ENCODE data around the gene CACNA1E.

CACNA1E gene

DNA sequence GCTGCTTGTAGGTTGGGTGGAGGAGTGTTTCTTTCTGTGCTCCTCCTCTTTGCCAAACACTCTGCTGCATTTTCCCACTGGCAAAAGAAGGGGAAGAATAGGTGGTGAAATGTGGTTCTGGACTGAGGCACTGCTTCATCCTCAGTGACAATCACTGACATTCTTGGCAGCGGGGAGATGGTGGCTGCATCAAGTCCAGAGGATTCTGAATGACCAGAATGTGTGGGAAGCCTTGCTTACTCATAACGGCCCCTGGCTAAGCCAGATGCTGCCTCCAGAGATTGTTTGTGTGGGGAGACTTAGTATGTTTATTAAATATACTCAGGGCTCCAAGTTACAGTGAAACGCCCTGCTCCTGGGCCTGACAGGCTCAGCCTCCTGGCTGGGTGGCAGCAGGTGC lies 160.3 kb downstream of the CACNA1E start:
- H3K27ac Mint-ChIP-seq (ENCODE audit: low read depth): no peak overlapping the region
- H3K36me3 Mint-ChIP-seq (ENCODE audit: insufficient read depth): no peaks in the 10 kb centered on the region

DNA sequence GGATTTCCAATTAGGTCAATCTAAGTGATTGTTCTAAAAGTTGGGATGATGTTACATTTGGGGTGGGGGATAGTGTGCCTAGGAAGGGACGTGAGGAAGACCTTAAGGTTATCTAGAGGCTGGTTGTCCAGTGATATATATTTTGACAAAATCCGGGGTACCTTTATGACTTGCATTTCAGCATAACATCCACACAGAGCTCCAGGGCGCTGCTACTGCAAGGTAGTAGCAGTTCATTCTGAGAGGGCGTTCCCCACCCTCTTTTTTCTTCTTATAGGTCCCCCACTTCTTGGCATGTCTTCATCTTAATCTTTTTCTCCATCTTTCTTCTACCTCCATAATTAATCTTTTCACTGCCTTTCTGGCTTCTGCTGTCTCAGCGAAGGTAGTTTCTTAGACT lies 161.9 kb downstream of the CACNA1E start:
- H3K4me1 Mint-ChIP-seq: no peaks in the 10 kb centered on the region
- no peak overlapping the region for H3K4me3 Mint-ChIP-seq
- H3K27me3 Mint-ChIP-seq: peaks cover 70% of the 10 kb centered on the region
- H3K36me3 Mint-ChIP-seq (ENCODE audit: insufficient read depth): no peaks in the 10 kb centered on the region
- no peak overlapping the region for H3K27ac Mint-ChIP-seq (ENCODE audit: low read depth)
- ATAC-seq (replicated peaks; ENCODE audit: extremely low read depth, poor library complexity, severe bottlenecking) (no peak), DNase-seq (ENCODE audit: low spot score in 2 of 2) (no peak)
- H3K9me3 Mint-ChIP-seq: no peaks in the 10 kb centered on the region

More for the DNA sequence above, 160.3 kb downstream of the CACNA1E start:
- Mint-ChIP-seq H3K27me3 (peaks cover 67% of the 10 kb centered on the region), H3K9me3 (no peaks in the 10 kb centered on the region), H3K4me1 (no peaks in the 10 kb centered on the region), H3K4me3 (no peak overlapping the region)
- DNase-seq (ENCODE audit: low spot score in 2 of 2) (no peak), ATAC-seq (replicated peaks; ENCODE audit: extremely low read depth, poor library complexity, severe bottlenecking) (no peak)

DNA sequence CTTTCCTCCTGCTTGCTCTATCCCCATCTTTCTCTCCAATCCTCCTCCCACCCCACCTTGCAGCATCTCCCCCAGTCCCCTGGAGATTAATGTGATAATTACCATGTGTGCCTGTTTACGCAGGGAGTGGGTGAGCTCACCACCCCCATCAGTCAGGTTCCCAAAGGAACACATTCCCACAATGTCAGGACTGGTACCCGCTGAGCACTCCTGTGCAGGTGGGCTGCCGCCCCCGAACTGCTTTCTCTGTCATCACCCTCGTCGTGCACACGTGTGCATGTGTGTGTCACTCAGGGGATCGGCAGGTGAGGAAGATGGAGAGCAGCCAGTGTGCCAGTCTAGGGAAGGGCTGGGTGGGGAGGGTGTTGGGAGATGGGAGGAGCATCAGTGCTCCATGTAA lies 163.4 kb downstream of the CACNA1E start:
- H3K36me3 Mint-ChIP-seq (ENCODE audit: insufficient read depth): no peaks in the 10 kb centered on the region
- no peaks in the 10 kb centered on the region for H3K4me1 Mint-ChIP-seq
- DNase-seq (ENCODE audit: low spot score in 2 of 2) (no peak), ATAC-seq (replicated peaks; ENCODE audit: extremely low read depth, poor library complexity, severe bottlenecking) (no peak)
- no peak overlapping the region for H3K4me3 Mint-ChIP-seq
- no peak overlapping the region for H3K27ac Mint-ChIP-seq (ENCODE audit: low read depth)
- no peaks in the 10 kb centered on the region for H3K9me3 Mint-ChIP-seq
- peaks cover 76% of the 10 kb centered on the region for H3K27me3 Mint-ChIP-seq

DNA sequence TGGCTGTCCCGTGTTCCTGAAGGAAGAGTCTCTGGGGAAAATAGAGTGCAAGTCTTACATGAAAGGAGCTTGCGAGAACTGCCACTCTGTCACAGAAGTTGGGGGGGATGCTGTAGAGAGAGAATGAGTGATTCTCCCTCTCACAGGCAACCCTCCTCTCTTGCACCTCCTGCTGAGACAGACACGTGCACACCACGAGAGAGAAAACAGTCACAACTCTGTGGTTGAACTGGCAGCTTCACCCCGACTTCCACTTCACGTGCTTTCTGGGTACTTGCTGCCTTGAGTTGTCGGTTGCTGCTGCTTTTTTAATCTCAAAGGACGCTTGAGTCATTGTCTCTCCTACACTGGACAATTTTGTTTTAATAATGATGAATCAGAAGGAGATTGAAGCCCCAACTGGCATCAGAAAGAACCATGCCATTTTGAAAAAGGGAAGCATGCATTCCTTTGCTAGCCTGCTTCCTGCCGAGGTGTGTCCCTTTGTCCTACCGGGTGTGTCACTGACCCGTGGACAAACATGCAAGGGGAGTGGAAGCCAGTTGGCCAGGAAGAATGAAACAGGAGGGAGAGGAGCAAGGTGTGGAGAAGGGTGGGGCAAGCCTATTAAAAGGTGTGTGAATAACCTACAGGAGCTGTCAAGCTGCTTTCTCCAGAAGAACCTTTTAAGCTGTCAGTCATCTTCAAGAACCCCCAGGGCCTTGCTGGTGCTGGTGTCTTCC lies 164.2 kb downstream of the CACNA1E start:
- no peak overlapping the region for H3K27ac Mint-ChIP-seq (ENCODE audit: low read depth)
- H3K27me3 Mint-ChIP-seq: peaks cover 76% of the 10 kb centered on the region
- H3K4me1 Mint-ChIP-seq: no peaks in the 10 kb centered on the region

DNA sequence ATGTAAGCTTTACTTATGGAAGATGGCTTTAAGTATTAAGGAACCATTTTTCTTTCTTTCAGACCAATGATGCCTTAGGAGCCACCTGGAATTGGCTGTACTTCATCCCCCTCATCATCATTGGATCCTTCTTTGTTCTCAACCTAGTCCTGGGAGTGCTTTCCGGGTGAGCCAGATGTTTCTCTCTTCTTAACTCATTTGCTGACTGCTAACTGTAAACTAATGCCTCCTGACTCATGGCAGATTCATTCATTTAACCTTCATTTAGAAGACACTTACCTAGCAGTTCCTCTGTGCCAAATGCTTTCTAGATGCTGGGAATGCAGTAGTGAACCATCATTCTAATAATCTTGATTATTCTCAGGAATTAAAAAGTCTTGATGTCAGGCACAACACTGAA lies 168.0 kb downstream of the CACNA1E start:
- Mint-ChIP-seq H3K36me3 (ENCODE audit: insufficient read depth) (no peaks in the 10 kb centered on the region), H3K27ac (ENCODE audit: low read depth) (no peak overlapping the region), H3K9me3 (no peaks in the 10 kb centered on the region), H3K27me3 (peaks cover 51% of the 10 kb centered on the region), H3K4me3 (no peak overlapping the region), H3K4me1 (no peaks in the 10 kb centered on the region)
- ATAC-seq (replicated peaks; ENCODE audit: extremely low read depth, poor library complexity, severe bottlenecking) (no peak), DNase-seq (ENCODE audit: low spot score in 2 of 2) (no peak)

More for the DNA sequence above, 164.2 kb downstream of the CACNA1E start:
- no peaks in the 10 kb centered on the region for H3K36me3 Mint-ChIP-seq (ENCODE audit: insufficient read depth)
- DNase-seq (ENCODE audit: low spot score in 2 of 2): no peak
- H3K4me3 Mint-ChIP-seq: no peak overlapping the region
- H3K9me3 Mint-ChIP-seq: no peaks in the 10 kb centered on the region
- ATAC-seq (replicated peaks; ENCODE audit: extremely low read depth, poor library complexity, severe bottlenecking): no peak

DNA sequence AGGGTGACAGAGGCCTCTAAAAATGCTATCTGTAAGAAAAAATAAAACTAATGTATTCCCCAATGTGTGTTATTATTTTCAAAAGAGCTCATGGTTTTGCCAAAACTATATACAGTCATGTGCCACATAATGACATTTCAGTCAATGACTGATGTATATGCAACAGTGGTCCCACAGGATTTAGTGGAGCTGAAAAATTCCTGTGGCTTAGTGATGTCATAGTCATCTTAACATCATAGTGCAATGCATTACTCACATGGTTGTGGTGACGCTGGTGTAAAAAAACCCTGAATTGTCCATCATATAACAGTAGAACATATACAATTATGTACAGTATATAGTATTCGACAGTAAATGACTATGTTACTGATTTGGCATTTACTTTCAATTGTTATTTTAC lies 172.4 kb downstream of the CACNA1E start:
- no peak overlapping the region for H3K27ac Mint-ChIP-seq (ENCODE audit: low read depth)
- no peaks in the 10 kb centered on the region for H3K9me3 Mint-ChIP-seq
- H3K4me1 Mint-ChIP-seq: no peaks in the 10 kb centered on the region
- peaks cover 29% of the 10 kb centered on the region for H3K27me3 Mint-ChIP-seq
- H3K4me3 Mint-ChIP-seq: no peak overlapping the region
- no peaks in the 10 kb centered on the region for H3K36me3 Mint-ChIP-seq (ENCODE audit: insufficient read depth)
- ATAC-seq (replicated peaks; ENCODE audit: extremely low read depth, poor library complexity, severe bottlenecking) (no peak), DNase-seq (ENCODE audit: low spot score in 2 of 2) (no peak)

DNA sequence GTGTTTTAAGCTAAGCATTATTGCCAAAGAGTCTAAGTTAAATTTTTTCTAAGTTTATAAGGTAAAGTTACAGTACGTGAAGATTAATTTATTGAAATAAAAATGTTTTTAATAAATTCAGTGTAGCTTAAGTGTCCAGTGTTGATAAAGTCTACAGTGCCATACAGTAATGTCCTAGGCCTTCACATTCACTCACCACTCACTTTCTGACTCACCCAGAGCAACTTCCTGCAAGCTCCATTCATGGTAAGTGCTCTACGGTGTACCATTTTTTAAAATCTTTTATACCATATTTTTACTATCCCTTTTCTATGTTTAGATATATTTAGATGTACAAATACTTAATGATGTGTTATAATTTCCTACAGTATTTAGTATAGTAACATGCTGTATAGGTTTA lies 173.2 kb downstream of the CACNA1E start:
- no peak overlapping the region for H3K27ac Mint-ChIP-seq (ENCODE audit: low read depth)
- no peak for DNase-seq (ENCODE audit: low spot score in 2 of 2)
- H3K27me3 Mint-ChIP-seq: peaks cover 22% of the 10 kb centered on the region
- no peaks in the 10 kb centered on the region for H3K36me3 Mint-ChIP-seq (ENCODE audit: insufficient read depth)
- ATAC-seq (replicated peaks; ENCODE audit: extremely low read depth, poor library complexity, severe bottlenecking): no peak
- no peak overlapping the region for H3K4me3 Mint-ChIP-seq
- H3K4me1 Mint-ChIP-seq: no peaks in the 10 kb centered on the region
- no peaks in the 10 kb centered on the region for H3K9me3 Mint-ChIP-seq

DNA sequence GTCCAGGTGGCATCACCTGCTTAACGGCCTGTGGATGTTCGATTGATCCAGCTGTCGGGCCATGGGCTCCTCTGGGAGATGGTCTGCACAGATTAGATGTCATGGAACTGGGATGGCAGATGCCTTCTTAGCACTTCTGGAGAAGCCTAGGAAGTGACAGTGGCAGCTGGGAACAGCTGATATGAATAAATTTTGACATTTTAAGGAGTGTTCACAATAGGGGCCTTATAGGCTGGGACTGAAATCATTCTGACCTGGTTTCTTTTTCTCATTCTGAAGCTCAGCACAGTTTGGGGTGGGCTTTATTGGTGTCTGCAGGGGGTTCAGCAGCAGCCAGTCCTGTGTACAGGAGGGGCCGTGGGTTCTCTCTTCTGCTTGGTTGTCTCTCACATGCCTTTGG lies 175.3 kb downstream of the CACNA1E start:
- ATAC-seq (replicated peaks; ENCODE audit: extremely low read depth, poor library complexity, severe bottlenecking): no peak
- Mint-ChIP-seq H3K36me3 (ENCODE audit: insufficient read depth) (no peaks in the 10 kb centered on the region), H3K27ac (ENCODE audit: low read depth) (no peak overlapping the region), H3K4me3 (no peak overlapping the region), H3K9me3 (no peaks in the 10 kb centered on the region), H3K4me1 (no peaks in the 10 kb centered on the region), H3K27me3 (peaks cover 11% of the 10 kb centered on the region)
- DNase-seq (ENCODE audit: low spot score in 2 of 2): no peak

DNA sequence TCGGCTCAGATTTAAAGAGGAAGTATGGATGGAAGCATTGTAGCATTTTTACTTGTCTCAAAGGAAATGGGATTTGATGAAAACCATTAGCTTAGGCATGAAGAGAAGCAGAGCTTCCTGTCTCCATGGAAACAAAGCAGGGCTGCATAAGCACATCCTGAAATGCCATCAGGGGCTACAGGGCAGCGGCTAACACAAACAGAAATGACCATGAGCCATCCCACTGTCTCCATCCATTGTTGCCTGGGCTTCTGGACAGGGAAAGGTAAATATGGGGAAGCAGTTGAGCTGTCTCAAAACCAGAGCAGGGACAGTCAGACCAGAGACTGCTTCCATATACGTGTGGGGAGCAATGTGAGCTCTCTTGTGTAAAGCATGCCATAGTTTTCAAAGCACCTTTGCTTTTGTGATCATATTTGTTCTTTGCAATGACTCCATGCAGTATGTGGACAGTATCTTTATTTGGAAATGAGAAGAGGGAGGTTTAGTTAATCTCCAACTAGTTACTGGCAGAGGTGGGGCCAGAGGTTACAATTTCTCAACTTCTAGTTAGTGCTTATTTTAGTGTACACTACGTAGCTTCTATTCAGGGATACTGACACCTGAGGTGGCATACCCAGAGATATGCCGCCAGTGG lies 176.1 kb downstream of the CACNA1E start:
- Mint-ChIP-seq H3K36me3 (ENCODE audit: insufficient read depth) (no peaks in the 10 kb centered on the region), H3K4me3 (no peak overlapping the region), H3K27me3 (peaks cover 15% of the 10 kb centered on the region), H3K9me3 (no peaks in the 10 kb centered on the region), H3K4me1 (no peaks in the 10 kb centered on the region), H3K27ac (ENCODE audit: low read depth) (no peak overlapping the region)
- no peak for ATAC-seq (replicated peaks; ENCODE audit: extremely low read depth, poor library complexity, severe bottlenecking)
- no peak for DNase-seq (ENCODE audit: low spot score in 2 of 2)

DNA sequence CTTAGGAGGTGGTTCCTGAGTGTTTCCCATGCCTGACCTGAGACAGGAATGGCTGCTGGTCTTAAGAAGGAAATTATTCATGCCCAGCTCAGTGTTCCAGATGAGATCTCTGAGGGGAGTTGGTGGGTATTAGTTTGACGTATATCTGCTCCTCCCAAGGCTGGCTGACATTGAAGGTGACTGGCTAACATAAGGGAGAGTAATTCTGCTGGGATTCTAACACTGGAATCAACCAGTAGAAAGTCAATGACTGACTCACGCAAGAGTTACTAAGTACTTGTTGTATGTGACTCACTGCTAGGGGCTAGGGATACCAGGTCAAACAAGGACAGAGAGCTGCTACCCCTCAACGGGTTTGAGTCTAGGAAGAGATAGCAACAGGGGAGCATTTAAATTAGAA lies 177.3 kb downstream of the CACNA1E start:
- H3K9me3 Mint-ChIP-seq: no peaks in the 10 kb centered on the region

DNA sequence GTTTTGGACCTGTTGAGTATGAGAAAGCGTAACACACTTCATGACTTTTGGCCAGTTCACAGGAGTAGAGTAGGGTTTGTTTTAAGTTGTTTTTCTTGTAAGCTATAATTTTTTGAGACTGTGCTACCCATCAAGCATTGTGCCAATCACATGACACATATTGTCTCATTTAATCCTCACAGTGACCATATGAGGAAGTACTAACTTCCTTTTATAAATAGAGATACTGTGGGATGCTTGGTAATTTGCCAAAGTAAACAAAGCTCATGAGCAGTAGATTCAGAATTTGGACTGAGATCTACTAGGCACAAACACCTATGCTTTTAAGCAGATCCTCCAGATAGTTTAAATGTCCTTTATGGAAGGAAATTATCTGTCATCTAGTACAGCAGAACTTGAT lies 178.3 kb downstream of the CACNA1E start:
- no peak overlapping the region for H3K4me3 Mint-ChIP-seq
- no peaks in the 10 kb centered on the region for H3K9me3 Mint-ChIP-seq
- no peaks in the 10 kb centered on the region for H3K4me1 Mint-ChIP-seq
- H3K36me3 Mint-ChIP-seq (ENCODE audit: insufficient read depth): no peaks in the 10 kb centered on the region
- H3K27me3 Mint-ChIP-seq: peaks cover 30% of the 10 kb centered on the region
- no peak overlapping the region for H3K27ac Mint-ChIP-seq (ENCODE audit: low read depth)
- no peak for ATAC-seq (replicated peaks; ENCODE audit: extremely low read depth, poor library complexity, severe bottlenecking)
- DNase-seq (ENCODE audit: low spot score in 2 of 2): no peak

More for the DNA sequence above, 177.3 kb downstream of the CACNA1E start:
- Mint-ChIP-seq H3K4me3 (no peak overlapping the region), H3K4me1 (no peaks in the 10 kb centered on the region), H3K27ac (ENCODE audit: low read depth) (no peak overlapping the region), H3K36me3 (ENCODE audit: insufficient read depth) (no peaks in the 10 kb centered on the region), H3K27me3 (peaks cover 27% of the 10 kb centered on the region)
- ATAC-seq (replicated peaks; ENCODE audit: extremely low read depth, poor library complexity, severe bottlenecking): no peak
- no peak for DNase-seq (ENCODE audit: low spot score in 2 of 2)

DNA sequence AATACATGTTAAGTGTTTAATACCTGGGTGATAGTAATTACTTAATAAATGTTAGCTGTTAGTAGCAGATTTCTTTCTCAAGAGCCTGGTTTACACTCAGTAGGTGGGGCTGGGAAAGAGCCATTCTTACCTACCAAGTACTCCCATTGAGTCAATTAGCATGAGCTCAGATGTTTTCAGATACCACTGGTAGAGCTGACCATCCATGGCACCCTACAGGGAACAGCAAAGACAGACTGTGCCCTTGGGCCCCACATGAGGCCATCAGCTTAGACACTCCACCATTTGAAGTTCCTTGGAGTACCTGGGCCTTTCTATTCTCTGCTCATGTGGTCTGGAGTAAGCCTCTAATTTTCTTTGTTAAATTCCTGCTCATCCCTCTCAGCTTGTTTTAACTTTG lies 179.3 kb downstream of the CACNA1E start:
- Mint-ChIP-seq H3K36me3 (ENCODE audit: insufficient read depth) (no peaks in the 10 kb centered on the region), H3K4me3 (no peak overlapping the region), H3K27ac (ENCODE audit: low read depth) (no peak overlapping the region), H3K9me3 (no peaks in the 10 kb centered on the region), H3K4me1 (no peaks in the 10 kb centered on the region), H3K27me3 (peaks cover 30% of the 10 kb centered on the region)
- DNase-seq (ENCODE audit: low spot score in 2 of 2): no peak
- no peak for ATAC-seq (replicated peaks; ENCODE audit: extremely low read depth, poor library complexity, severe bottlenecking)

DNA sequence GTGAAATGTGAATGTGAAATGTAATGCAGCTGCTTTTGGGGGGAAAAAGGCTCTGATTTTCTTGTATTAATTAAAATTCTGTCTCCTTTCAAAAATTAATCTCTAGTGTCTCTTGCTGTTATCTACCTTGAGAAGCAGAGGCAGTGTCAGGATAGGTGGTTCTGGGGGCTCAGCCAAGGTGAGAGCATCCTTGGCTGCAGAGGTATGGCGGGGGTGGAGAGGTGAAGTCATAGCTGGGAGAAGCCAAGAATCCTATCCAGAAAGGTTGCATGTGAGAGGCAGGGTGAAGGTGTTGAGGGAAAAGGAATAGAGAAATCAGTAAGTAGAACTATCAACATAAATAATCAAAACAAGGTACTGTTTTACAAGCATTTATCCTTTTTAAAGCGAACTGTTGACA lies 181.2 kb downstream of the CACNA1E start:
- Mint-ChIP-seq H3K27ac (ENCODE audit: low read depth) (no peak overlapping the region), H3K4me1 (no peaks in the 10 kb centered on the region), H3K36me3 (ENCODE audit: insufficient read depth) (no peaks in the 10 kb centered on the region), H3K4me3 (no peak overlapping the region), H3K27me3 (peaks cover 25% of the 10 kb centered on the region), H3K9me3 (no peaks in the 10 kb centered on the region)
- no peak for DNase-seq (ENCODE audit: low spot score in 2 of 2)
- no peak for ATAC-seq (replicated peaks; ENCODE audit: extremely low read depth, poor library complexity, severe bottlenecking)
